ENCODE measurements around the gene TMEM63A.
A peak's percentile ranks its signal among the peaks of the same experiment; 100 is the strongest.
"Not testable (repeated sequence)": the region's sequence is repeated elsewhere in the genome, so short reads cannot be mapped to it uniquely, and the experiment has no call there.

Gene TMEM63A

DNA sequence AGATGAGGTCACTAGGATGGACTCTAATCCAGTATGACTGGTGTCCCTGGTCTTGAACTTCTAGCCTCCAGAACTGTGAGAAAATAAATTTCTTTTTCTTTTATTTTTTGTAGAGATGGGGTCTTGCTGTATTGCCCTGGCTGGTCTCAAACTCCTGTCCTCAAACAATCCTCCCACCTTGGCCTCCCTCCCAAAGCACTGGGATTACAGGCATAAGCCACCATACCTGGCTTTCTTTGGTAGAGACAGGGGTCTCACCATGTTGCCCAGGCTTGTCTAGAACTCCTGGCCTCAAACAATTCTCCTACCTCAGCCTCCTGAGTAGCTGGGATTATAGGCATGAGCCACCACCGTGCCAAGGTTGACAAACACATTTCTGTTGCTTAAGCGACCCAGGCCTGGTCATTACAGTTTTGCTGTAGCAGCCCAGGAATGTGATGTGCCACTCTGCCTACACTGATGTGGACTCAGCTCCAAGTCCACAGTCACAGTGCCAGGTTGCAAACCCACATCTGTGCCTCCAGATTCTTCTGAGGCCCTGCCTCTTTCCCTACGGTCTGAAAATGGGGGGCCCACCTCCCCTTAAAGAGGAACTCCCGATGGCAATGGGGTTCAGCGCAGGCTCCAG, 25.9 kb upstream of the TMEM63A start:
- DNase-seq = no peak

GRCh38 chr1:225907341-225907740, 25.2 kb upstream of the TMEM63A start:
- no peak for DNase-seq

DNA sequence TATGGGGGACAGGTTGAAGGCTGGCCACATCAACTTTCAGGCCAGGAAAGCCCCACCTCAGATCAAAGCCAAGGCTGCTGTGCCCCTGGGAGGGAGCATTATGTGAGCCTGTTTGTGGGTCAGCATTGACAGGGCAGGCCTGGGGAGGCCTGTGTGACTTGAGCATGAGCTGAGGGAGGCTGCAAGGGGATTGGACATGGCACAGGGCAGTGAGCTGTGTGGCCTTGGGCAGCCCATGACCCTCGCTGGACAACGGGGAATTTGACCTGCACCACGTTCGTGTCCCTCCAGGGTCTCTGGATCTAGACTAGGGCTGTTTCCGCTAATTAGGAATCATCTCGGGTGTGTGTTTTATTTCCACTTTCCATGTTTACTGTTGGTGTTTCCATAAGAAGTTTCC, 24.3 kb upstream of the TMEM63A start:
- DNase-seq = no peak

GRCh38 chr1:225903623-225904022, 21.4 kb upstream of the TMEM63A start:
- no peak for DNase-seq

GRCh38 chr1:225899044-225899925, 17.1 kb upstream of the TMEM63A start:
- no peak for DNase-seq

DNA sequence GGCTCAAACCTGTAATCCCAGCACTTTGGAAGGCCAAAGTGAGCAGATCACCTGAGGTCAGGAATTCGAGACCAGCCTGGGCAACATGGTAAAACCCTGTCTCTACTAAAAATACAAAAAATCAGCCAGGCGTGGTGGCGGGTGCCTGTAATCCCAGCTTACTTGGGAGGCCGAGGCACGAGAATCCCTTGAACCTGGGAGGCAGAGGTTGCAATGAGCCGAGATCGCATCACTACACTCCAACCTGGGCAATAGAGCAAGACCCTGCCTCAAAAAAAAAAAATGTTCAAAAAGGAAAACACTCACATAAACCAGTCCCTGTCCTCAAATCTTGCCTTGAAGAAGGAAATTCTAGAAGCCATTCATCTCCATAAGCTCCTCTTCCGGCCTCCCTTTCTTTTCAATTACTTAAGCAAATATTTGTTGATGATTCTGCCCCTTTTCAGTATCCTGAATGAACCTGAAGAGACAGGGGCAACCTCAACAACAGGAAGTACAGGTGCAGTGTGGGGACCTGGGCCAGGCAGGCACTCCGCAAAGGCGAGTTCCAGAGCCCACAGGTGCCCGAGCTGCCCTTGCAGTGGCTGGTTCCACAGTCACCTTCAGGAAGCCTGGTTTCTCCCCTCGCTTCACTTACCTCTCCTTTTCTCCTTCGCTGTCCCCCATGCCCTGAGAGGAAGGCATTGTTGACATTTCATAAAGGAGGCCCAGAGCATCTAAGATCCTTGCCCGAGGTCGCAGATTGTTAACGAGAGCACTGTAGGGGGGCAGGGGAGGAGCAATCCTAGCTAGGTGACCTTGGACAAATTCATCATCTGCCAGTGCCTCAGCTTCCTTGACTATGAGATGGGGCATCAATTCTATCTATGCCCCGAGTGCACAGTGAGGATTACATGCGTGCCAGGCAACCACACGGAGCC, 15.7 kb upstream of the TMEM63A start:
- no peak for DNase-seq

DNA sequence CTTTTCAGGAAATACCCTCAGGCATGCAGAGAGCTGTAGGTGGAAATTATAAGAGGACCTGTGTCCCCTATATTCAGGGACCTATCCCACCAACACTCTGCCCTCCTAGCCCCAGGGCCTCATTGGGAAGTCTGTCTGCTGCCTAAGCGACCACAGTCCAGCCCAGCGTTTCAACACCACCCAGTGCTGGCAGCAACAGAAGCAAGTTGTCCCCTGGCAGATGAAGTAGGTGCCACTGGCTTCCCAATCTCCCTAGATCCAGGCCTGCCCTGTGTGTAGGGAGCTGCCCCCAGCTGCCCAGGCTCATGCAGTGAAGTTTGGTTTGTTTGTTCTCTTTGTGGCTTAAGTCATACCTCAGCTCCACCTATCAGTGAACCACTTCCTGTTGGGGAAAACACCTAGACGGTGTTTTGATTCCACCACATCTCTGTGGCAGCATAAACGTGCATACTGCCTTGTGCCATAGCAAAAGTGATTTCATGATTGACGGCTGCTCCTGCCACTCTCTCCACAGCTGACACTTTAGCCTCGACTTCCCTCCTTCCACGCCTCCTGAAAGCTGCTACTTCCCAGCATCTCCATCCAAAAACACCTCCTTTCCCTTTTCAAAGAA, 14.9 kb upstream of the TMEM63A start:
- peak; percentile 30 for DNase-seq

GRCh38 chr1:225896494-225896893, 14.3 kb upstream of the TMEM63A start:
- DNase-seq = no peak

DNA sequence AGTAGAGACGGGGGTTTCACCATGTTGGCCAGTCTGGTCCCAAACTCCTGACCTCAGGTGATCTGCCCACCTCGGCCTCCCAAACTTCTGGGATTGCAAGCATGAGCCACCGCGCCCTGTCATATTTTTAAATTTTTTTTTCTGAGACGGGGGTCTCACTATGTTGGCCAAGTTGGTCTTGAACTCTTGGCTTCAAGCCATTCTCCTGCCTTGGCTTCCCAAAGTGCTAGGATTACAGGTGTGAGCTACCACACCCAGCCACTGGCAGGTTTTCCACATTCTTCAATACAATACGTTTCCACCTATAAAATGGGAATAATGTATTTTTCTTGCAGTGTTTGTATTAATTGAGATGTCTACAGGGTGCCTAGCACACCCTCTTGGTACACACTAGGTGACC, 10.1 kb upstream of the TMEM63A start:
- DNase-seq = no peak

DNA sequence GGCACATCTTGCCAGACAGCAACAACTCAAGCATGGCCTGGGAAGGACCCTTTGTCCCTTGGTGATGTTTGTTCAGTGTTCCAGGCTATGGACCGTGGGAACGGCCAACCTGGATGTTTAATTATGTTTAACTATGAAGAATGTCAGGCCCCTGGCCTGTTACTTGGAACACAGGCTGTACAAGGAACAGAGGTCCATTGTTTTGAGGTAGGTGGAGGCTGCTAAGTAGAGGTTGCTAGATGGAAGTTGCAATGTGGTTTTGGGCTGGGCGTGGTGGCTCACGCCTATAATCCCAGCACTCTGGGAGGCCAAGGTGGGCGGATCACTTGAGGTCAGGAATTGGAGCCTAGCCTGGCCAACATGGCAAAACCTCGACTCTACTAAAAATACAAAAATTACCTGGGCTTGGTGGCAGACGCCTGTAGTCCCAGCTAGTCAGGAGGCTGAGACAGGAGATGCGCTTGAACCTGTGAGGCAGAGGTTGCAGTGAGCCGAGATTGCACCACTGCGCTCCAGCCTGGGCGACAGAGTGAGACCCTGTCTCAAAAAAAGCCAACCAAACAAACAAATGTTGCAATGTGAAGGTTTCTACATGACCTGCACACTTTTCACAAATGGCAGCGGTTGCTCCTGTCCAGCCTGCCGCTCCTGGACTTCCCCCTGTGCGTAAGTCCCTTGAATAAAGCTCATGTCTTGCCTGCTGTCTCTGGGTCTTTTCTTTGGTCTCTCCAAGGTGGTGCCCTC, 9.2 kb upstream of the TMEM63A start:
- DNase-seq = no peak

GRCh38 chr1:225890346-225891228, 8.4 kb upstream of the TMEM63A start:
- DNase-seq = no peak

GRCh38 chr1:225889743-225890142, 7.6 kb upstream of the TMEM63A start:
- no peak for DNase-seq

DNA sequence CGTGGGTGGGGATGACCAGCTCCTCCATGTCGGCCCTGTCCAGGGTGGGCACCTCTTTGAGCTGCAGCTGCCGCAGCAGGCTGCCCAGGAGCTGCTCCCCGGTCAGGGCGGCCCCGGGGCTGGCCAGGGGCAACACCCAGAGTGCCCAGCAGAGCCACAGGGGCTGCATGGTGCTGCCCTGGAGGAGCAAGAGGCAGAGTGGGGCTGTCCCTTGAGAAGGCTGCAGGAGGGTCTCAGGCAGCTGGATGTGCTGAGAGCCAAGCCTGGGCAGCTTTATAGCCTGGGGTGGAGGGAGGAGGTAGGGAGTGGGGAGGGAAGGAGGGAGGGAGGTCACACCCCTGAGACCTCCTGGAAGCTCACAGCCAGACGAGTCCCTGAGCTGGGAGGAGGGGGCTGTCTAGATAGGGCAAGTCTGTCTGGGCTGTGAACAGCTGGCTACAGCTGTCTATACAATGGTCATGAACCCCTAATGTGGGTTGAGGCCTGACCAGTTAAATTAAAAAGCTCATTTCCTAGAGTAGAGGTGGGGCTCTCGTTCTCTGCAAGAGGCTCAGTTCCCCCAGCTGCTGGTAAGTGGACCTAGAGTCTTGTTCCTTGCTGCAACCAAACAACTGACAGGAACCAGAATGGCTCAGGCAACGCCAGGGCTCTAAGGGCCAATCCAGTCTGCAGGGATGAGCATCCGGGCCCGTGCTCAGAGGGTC, 6.9 kb upstream of the TMEM63A start, which contains the start of gene LEFTY1:
Gene LEFTY1, minus strand, starts transcription at position 249 of the 704 bp plus-strand sequence. Its CDS starts 80 bp downstream, at position 169.
- no peak for DNase-seq

DNA sequence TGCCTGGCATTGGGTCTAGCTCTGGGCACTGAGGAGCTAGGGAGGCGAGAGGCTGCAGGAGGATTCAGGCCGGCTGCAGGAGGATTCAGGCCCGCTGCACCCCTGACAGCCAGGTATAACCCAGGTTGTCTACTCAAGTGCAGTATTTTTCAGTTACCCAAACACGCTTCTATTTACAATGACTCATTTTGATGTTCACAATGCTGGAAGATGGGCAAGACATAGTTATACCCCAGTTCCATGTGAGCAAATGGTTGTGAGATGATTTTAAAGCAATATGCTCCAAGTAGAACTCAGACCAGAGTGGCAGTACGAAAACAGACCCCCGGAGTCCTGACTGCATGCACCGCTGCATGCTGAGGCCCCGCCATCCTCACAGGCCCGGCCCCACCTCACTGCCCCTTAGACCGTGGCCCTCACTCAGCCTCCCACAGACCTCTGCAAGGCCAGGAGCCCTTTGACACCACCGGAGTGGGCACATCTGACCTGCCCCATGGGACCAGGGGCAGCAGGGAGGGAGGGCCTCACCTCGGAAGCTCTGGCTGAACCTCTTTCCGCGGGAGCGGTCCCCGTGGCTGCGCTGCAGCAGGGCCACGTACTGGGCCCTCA, 6.2 kb upstream of the TMEM63A start:
- DNase-seq = no peak

DNA sequence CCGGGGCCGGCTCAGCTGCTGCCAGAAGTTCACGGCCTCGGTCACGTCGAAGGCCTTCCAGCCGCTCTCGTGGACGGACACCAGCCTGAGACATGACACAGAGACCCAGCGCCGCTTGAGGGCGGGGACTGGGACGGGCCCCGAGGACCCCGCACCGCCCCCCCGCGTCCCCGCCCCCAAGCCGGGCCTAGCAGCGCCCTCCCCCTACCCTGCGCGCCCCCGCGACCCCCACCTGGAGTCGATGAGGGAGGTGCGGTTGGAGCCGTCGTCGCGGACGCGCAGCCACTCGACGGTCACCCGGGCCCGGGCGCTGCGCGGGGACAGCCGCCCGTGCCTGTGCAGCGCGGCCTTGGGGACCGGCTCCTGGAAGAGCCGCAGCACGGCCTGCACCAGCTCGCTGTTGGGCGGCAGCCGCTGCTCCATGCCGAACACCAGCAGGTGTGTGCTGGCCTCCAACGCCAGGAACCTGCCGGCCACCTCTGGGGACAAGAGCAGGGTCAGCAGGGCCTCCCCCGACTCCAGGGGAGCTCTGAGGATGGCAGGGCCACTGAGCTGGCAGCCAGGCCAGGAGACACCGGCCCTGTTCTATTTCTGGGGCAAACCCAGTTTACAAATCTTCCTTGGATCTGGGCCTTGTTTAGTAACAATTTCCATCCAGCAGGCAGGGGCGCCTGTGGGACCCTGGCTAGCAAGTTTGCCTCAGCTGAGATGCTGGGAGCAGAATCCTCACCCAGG, 5.5 kb upstream of the TMEM63A start:
- not testable (repeated sequence) for DNase-seq

DNA sequence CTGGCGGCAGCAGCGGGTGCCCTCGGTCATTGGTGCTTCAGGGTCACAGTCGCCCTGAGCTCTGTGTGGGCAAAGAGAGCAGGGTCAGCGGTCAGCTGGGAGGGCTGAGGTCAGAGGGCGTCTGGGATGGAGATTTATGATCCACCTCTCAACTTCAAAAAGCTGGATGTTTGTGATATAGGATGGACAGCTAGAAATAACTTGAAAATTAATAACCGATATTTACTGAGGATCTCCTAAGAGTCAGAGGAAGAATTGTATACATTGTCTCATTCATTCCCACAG, 4.8 kb upstream of the TMEM63A start:
- no peak for DNase-seq

- DNase-seq = no peak
Observed at GRCh38 chr1:225886159-225887029, 4.2 kb upstream of the TMEM63A start.

GRCh38 chr1:225885336-225885735, 3.2 kb upstream of the TMEM63A start:
- DNase-seq = no peak

Data from NCI-H2107 (cell line).